ENCODE results near the gene ABCA7. TPM values are rescaled to one million over a fixed set of nuclear protein-coding genes. Genes with fewer than 3 reads are reported as not detected.
"Not testable (repeated sequence)": the region's sequence is repeated elsewhere in the genome, so short reads cannot be mapped to it uniquely, and the experiment has no call there.

Gene ABCA7
- total RNA-seq, 2 experiments from 2014 or later: 75.9 to 87.5 TPM

GRCh38 chr19:1015782-1016646 lies 23.9 kb upstream of the ABCA7 start:
- Mint-ChIP-seq H3K27me3 (no peaks in the 10 kb centered on the region), H3K27ac (no peak overlapping the region), H3K9me3 (no peaks in the 10 kb centered on the region), H3K4me3 (no peak overlapping the region), H3K4me1 (peaks cover 25% of the 10 kb centered on the region), H3K36me3 (ENCODE audit: low read depth) (peaks cover 4% of the 10 kb centered on the region)
- DNase-seq: no peak
- ChIA-PET POLR2A (no interaction called here), CTCF (interaction anchor here (1.1 to 1.3 kb wide), 2 partner anchors 52 to 228 kb away, joined by 4 read pairs; no protein-coding TSS in a partner anchor)

- no peaks in the 10 kb centered on the region for H3K27me3 Mint-ChIP-seq
- ChIA-PET POLR2A (no interaction called here), CTCF (interaction anchor here (1.1 to 1.3 kb wide), 2 partner anchors 51 to 228 kb away, joined by 4 read pairs; no protein-coding TSS in a partner anchor)
- H3K9me3 Mint-ChIP-seq: no peaks in the 10 kb centered on the region
- peak overlapping the region; percentile 57 for H3K27ac Mint-ChIP-seq
- DNase-seq: no peak
- peaks cover 31% of the 10 kb centered on the region for H3K4me1 Mint-ChIP-seq
- H3K4me3 Mint-ChIP-seq: no peak overlapping the region
- H3K36me3 Mint-ChIP-seq (ENCODE audit: low read depth): peaks cover 4% of the 10 kb centered on the region
Measured at GRCh38 chr19:1016647-1017114, 23.2 kb upstream of the ABCA7 start.

GRCh38 chr19:1017115-1017905 lies 22.6 kb upstream of the ABCA7 start:
- H3K27ac Mint-ChIP-seq: peak overlapping the region; percentile 57
- POLR2A ChIA-PET: no interaction called here
- DNase-seq: no peak
- H3K27me3 Mint-ChIP-seq: no peaks in the 10 kb centered on the region
- no peaks in the 10 kb centered on the region for H3K9me3 Mint-ChIP-seq
- peaks cover 33% of the 10 kb centered on the region for H3K4me1 Mint-ChIP-seq
- CTCF ChIA-PET: interaction anchor here (0.6 to 1.3 kb wide), 2 partner anchors 50 to 60 kb away, joined by 3 to 4 read pairs; no protein-coding TSS in a partner anchor
- no peak overlapping the region for H3K4me3 Mint-ChIP-seq
- H3K36me3 Mint-ChIP-seq (ENCODE audit: low read depth): peaks cover 4% of the 10 kb centered on the region

GRCh38 chr19:1017906-1018305 lies 22.0 kb upstream of the ABCA7 start:
- peaks cover 4% of the 10 kb centered on the region for H3K36me3 Mint-ChIP-seq (ENCODE audit: low read depth)
- H3K9me3 Mint-ChIP-seq: no peaks in the 10 kb centered on the region
- DNase-seq: no peak
- no peak overlapping the region for H3K27ac Mint-ChIP-seq
- H3K27me3 Mint-ChIP-seq: no peaks in the 10 kb centered on the region
- ChIA-PET POLR2A (no interaction called here), CTCF (no interaction called here)
- H3K4me1 Mint-ChIP-seq: peaks cover 33% of the 10 kb centered on the region
- no peak overlapping the region for H3K4me3 Mint-ChIP-seq

- POLR2A ChIA-PET: no interaction called here
- H3K27me3 Mint-ChIP-seq: no peaks in the 10 kb centered on the region
- H3K4me3 Mint-ChIP-seq: peak overlapping the region; percentile 96
- no peaks in the 10 kb centered on the region for H3K9me3 Mint-ChIP-seq
- peak overlapping the region; percentile 72 for H3K27ac Mint-ChIP-seq
- H3K4me1 Mint-ChIP-seq: peaks cover 33% of the 10 kb centered on the region
- DNase-seq: no peak
- CTCF ChIA-PET: interaction anchor here (1.9 kb wide), 1 partner anchor 46 kb away, joined by 4 read pairs; no protein-coding TSS in a partner anchor
- peaks cover 4% of the 10 kb centered on the region for H3K36me3 Mint-ChIP-seq (ENCODE audit: low read depth)
Measured at GRCh38 chr19:1018393-1018792, 21.5 kb upstream of the ABCA7 start.

- DNase-seq: no peak
- Mint-ChIP-seq H3K4me3 (peak overlapping the region; percentile 96), H3K36me3 (ENCODE audit: low read depth) (peaks cover 4% of the 10 kb centered on the region), H3K9me3 (no peaks in the 10 kb centered on the region), H3K27ac (peak overlapping the region; percentile 72), H3K4me1 (peaks cover 35% of the 10 kb centered on the region), H3K27me3 (no peaks in the 10 kb centered on the region)
- CTCF ChIA-PET: interaction anchor here (0.6 to 1.9 kb wide), 4 partner anchors 46 to 1122 kb away, joined by 3 to 4 read pairs (median 4); no protein-coding TSS in a partner anchor
- POLR2A ChIA-PET: no interaction called here
Measured at GRCh38 chr19:1018932-1019615, 20.8 kb upstream of the ABCA7 start.

GRCh38 chr19:1019616-1019961 lies 20.3 kb upstream of the ABCA7 start:
- CTCF ChIA-PET: interaction anchor here (0.6 to 1.9 kb wide), 3 partner anchors 45 to 225 kb away, joined by 3 to 4 read pairs (median 4); no protein-coding TSS in a partner anchor
- Mint-ChIP-seq H3K4me1 (peaks cover 35% of the 10 kb centered on the region), H3K27me3 (no peaks in the 10 kb centered on the region), H3K4me3 (peak overlapping the region; percentile 96), H3K9me3 (no peaks in the 10 kb centered on the region), H3K36me3 (ENCODE audit: low read depth) (peaks cover 4% of the 10 kb centered on the region), H3K27ac (peak overlapping the region; percentile 91)
- POLR2A ChIA-PET: interaction anchor here (1.1 kb wide), 1 partner anchor 11 kb away, joined by 3 read pairs; no protein-coding TSS in a partner anchor
- DNase-seq: no peak

GRCh38 chr19:1019980-1020867 lies 19.7 kb upstream of the ABCA7 start:
- H3K9me3 Mint-ChIP-seq: no peaks in the 10 kb centered on the region
- CTCF ChIA-PET: interaction anchor here (0.6 to 1.9 kb wide), 3 partner anchors 45 to 224 kb away, joined by 3 to 4 read pairs (median 4); no protein-coding TSS in a partner anchor
- DNase-seq: peak; percentile 47
- H3K27ac Mint-ChIP-seq: peak overlapping the region; percentile 91
- peaks cover 4% of the 10 kb centered on the region for H3K36me3 Mint-ChIP-seq (ENCODE audit: low read depth)
- H3K4me1 Mint-ChIP-seq: peaks cover 35% of the 10 kb centered on the region
- peak overlapping the region; percentile 96 for H3K4me3 Mint-ChIP-seq
- POLR2A ChIA-PET: interaction anchor here (1.1 kb wide), 2 partner anchors 10 to 55 kb away, joined by 3 to 4 read pairs; no protein-coding TSS in a partner anchor
- H3K27me3 Mint-ChIP-seq: no peaks in the 10 kb centered on the region

GRCh38 chr19:1020868-1021425 lies 19.0 kb upstream of the ABCA7 start, which contains the start of gene TMEM259:
Gene TMEM259 (minus strand): TSS chr19:1021123. CDS start chr19:1020996, 127 bp downstream.
- ChIA-PET CTCF (interaction anchor here (0.7 to 1.5 kb wide), 7 partner anchors 10 to 224 kb away, joined by 3 to 5 read pairs (median 4); partner anchors contain the start of gene ARHGAP45), POLR2A (interaction anchor here (1.1 kb wide), 3 partner anchors 10 to 54 kb away, joined by 3 to 4 read pairs (median 3); partner anchors contain the start of gene ABCA7)
- DNase-seq: peak; percentile 98
- Mint-ChIP-seq H3K4me1 (peaks cover 37% of the 10 kb centered on the region), H3K9me3 (no peaks in the 10 kb centered on the region), H3K4me3 (peak within 1 kb of the TSS; percentile 96), H3K27ac (peak within 1 kb of the TSS; percentile 96), H3K36me3 (ENCODE audit: low read depth) (peaks cover 4% of the 10 kb centered on the region), H3K27me3 (no peaks in the 10 kb centered on the region)

- POLR2A ChIA-PET; H3K27me3 Mint-ChIP-seq; H3K4me3 Mint-ChIP-seq; CTCF ChIA-PET; DNase-seq; H3K36me3 Mint-ChIP-seq (ENCODE audit: low read depth); H3K9me3 Mint-ChIP-seq: not testable (repeated sequence)
- peaks cover 17% of the 10 kb centered on the region for H3K4me1 Mint-ChIP-seq
- peak overlapping the region; percentile 31 for H3K27ac Mint-ChIP-seq
Measured at GRCh38 chr19:1023883-1024188, 16.1 kb upstream of the ABCA7 start.

GRCh38 chr19:1025080-1025479 lies 14.8 kb upstream of the ABCA7 start:
- Mint-ChIP-seq H3K36me3 (ENCODE audit: low read depth) (peaks cover 15% of the 10 kb centered on the region), H3K4me1 (peaks cover 20% of the 10 kb centered on the region)
- H3K27me3 Mint-ChIP-seq, H3K27ac Mint-ChIP-seq, POLR2A ChIA-PET, H3K4me3 Mint-ChIP-seq, H3K9me3 Mint-ChIP-seq, DNase-seq: not testable (repeated sequence)
- CTCF ChIA-PET: interaction anchor here (0.6 to 2.7 kb wide), 3 partner anchors 12 to 31 kb away, joined by 3 to 15 read pairs (median 4); partner anchors contain the start of gene ABCA7
